Measurements from ENCODE around the gene WDFY3.
"Not testable (repeated sequence)": the region's sequence is repeated elsewhere in the genome, so short reads cannot be mapped to it uniquely, and the experiment has no call there.

Gene WDFY3

GRCh38 chr4:84673475-84674240 lies 292.8 kb downstream of the WDFY3 start:
- DNase-seq (ENCODE audit: extremely low read depth, low read depth), result peak; percentile 81
- no peak overlapping the region for H3K4me3 ChIP-seq (replicated peaks; ENCODE audit: low read depth, low read length)
- TF ChIP-seq CTCF (IDR thresholded peaks at IDR 0.05; ENCODE audit: low read depth, low read length, missing control alignments), result no peak

GRCh38 chr4:84672177-84672576 lies 294.3 kb downstream of the WDFY3 start:
- no peak overlapping the region for H3K4me3 ChIP-seq (replicated peaks; ENCODE audit: low read depth, low read length)
- DNase-seq (ENCODE audit: extremely low read depth, low read depth), result no peak
- no peak for TF ChIP-seq CTCF (IDR thresholded peaks at IDR 0.05; ENCODE audit: low read depth, low read length, missing control alignments)

- DNase-seq (ENCODE audit: extremely low read depth, low read depth), result no peak
- no peak overlapping the region for H3K4me3 ChIP-seq (replicated peaks; ENCODE audit: low read depth, low read length)
- TF ChIP-seq CTCF (IDR thresholded peaks at IDR 0.05; ENCODE audit: low read depth, low read length, missing control alignments), result no peak
Observed at GRCh38 chr4:84669201-84669600, 297.3 kb downstream of the WDFY3 start.

- no peak for DNase-seq (ENCODE audit: extremely low read depth, low read depth)
- no peak for TF ChIP-seq CTCF (IDR thresholded peaks at IDR 0.05; ENCODE audit: low read depth, low read length, missing control alignments)
- no peak overlapping the region for H3K4me3 ChIP-seq (replicated peaks; ENCODE audit: low read depth, low read length)
Observed at GRCh38 chr4:84666439-84666838, 300.1 kb downstream of the WDFY3 start.

- not testable (repeated sequence) for H3K4me3 ChIP-seq (replicated peaks; ENCODE audit: low read depth, low read length); DNase-seq (ENCODE audit: extremely low read depth, low read depth)
Observed at GRCh38 chr4:84664767-84665166, 301.7 kb downstream of the WDFY3 start.

GRCh38 chr4:84661191-84661939 lies 305.1 kb downstream of the WDFY3 start:
- no peak overlapping the region for H3K4me3 ChIP-seq (replicated peaks; ENCODE audit: low read depth, low read length)
- no peak for DNase-seq (ENCODE audit: extremely low read depth, low read depth)
- no peak for TF ChIP-seq CTCF (IDR thresholded peaks at IDR 0.05; ENCODE audit: low read depth, low read length, missing control alignments)

GRCh38 chr4:84660606-84661005 lies 305.9 kb downstream of the WDFY3 start:
- no peak overlapping the region for H3K4me3 ChIP-seq (replicated peaks; ENCODE audit: low read depth, low read length)
- no peak for DNase-seq (ENCODE audit: extremely low read depth, low read depth)
- no peak for TF ChIP-seq CTCF (IDR thresholded peaks at IDR 0.05; ENCODE audit: low read depth, low read length, missing control alignments)

All from HFF-Myc (cell line).